Activated CD8-positive, alpha-beta T cell treated with anti-CD3 and anti-CD28 coated beads for 36 hours (primary cell): Measurements from ENCODE around the gene NRSN2. TPM values are rescaled to one million over a fixed set of nuclear protein-coding genes. Genes with fewer than 3 reads are reported as not detected.

ENCODE experiments used
- ATAC-seq: fragments of 200-7000 bp; cut with Tn5 transposase; one replicate; pipeline ENCODE4 v1.10.0; 2021; ENCODE audit warnings: mild to moderate bottlenecking, moderate library complexity
- CTCF ChIA-PET: fragments of 350-600 bp; sonication (Branson Sonifier 250); formaldehyde crosslinking; loops from one replicate; lab custom pipeline; 2021; ENCODE audit warnings: antibody characterized with exemption; lab: Charles Lee
- POLR2A ChIA-PET: fragments of 350-600 bp; sonication (Branson Sonifier 250); formaldehyde crosslinking; loops from one replicate; lab custom pipeline; 2021; ENCODE audit warnings: antibody characterized with exemption; lab: Charles Lee
- DNase-seq: peaks from one replicate; pipeline ENCODE4 v3.0.0-alpha.2; 2020
- H3K27ac Mint-ChIP-seq: one replicate; pipeline ENCODE4 v1.8.0; 2021; ENCODE audit warnings: mild to moderate bottlenecking, mixed read lengths
- H3K27me3 Mint-ChIP-seq: one replicate; pipeline ENCODE4 v1.8.0; 2021; ENCODE audit warnings: mixed read lengths
- H3K36me3 Mint-ChIP-seq: one replicate; pipeline ENCODE4 v1.8.0; 2021; ENCODE audit warnings: low read depth, mixed read lengths
- H3K4me1 Mint-ChIP-seq: one replicate; pipeline ENCODE4 v1.8.0; 2021; ENCODE audit warnings: low read depth, mixed read lengths
- H3K4me3 Mint-ChIP-seq: one replicate; pipeline ENCODE4 v1.8.0; 2021; ENCODE audit warnings: mild to moderate bottlenecking, moderate library complexity, mixed read lengths
- H3K9me3 Mint-ChIP-seq: one replicate; pipeline ENCODE4 v1.8.0; 2021; ENCODE audit warnings: mixed read lengths
- intact Hi-C: fragments of 100-400 bp; cut with micrococcal nuclease; formaldehyde crosslinking; loops from one replicate; pipeline ENCODE4 v1.10.0; 2022
- total RNA-seq, 2 experiments: library from RNA; stranded (reverse); gene quantifications; one replicate each; pipeline ENCODE4 v1.2.3, GENCODE V29; 2021
- TF ChIP-seq, protein P1 (sequence below): fragments of 200-600 bp; IDR thresholded peaks from one replicate; pipeline ENCODE4 v1.8.0; 2022; ENCODE audit warnings: antibody characterized with exemption, mild to moderate bottlenecking

The NRSN2 gene
- total RNA-seq, 2 experiments from 2014 or later: 8.0 to 8.7 TPM

- DNase-seq (no peak), ATAC-seq (no peak)
- H3K4me3 Mint-ChIP-seq: no peak overlapping the region
- H3K9me3 Mint-ChIP-seq: no peaks in the 10 kb centered on the region
- TF ChIP-seq, protein P1, sequence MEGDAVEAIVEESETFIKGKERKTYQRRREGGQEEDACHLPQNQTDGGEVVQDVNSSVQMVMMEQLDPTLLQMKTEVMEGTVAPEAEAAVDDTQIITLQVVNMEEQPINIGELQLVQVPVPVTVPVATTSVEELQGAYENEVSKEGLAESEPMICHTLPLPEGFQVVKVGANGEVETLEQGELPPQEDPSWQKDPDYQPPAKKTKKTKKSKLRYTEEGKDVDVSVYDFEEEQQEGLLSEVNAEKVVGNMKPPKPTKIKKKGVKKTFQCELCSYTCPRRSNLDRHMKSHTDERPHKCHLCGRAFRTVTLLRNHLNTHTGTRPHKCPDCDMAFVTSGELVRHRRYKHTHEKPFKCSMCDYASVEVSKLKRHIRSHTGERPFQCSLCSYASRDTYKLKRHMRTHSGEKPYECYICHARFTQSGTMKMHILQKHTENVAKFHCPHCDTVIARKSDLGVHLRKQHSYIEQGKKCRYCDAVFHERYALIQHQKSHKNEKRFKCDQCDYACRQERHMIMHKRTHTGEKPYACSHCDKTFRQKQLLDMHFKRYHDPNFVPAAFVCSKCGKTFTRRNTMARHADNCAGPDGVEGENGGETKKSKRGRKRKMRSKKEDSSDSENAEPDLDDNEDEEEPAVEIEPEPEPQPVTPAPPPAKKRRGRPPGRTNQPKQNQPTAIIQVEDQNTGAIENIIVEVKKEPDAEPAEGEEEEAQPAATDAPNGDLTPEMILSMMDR: no peak
- ChIA-PET POLR2A (interaction anchor here (0.6 to 1.9 kb wide), 3 partner anchors 11 to 33 kb away, joined by 3 to 6 read pairs (median 5); no protein-coding TSS in a partner anchor), CTCF (no interaction called here)
- H3K27me3 Mint-ChIP-seq: no peaks in the 10 kb centered on the region
- H3K36me3 Mint-ChIP-seq: peaks cover 34% of the 10 kb centered on the region
- intact Hi-C loops: no loop called here
- H3K4me1 Mint-ChIP-seq: peaks cover 11% of the 10 kb centered on the region
- no peak overlapping the region for H3K27ac Mint-ChIP-seq
Measured at GRCh38 chr20:396619-397431, 49.9 kb downstream of the NRSN2 start.

GRCh38 chr20:397432-398237, 50.7 kb downstream of the NRSN2 start:
- peaks cover 16% of the 10 kb centered on the region for H3K4me1 Mint-ChIP-seq
- H3K36me3 Mint-ChIP-seq: peaks cover 32% of the 10 kb centered on the region
- DNase-seq: no peak
- intact Hi-C loops: no loop called here
- ChIA-PET POLR2A (no interaction called here), CTCF (no interaction called here)
- no peak overlapping the region for H3K27ac Mint-ChIP-seq
- ATAC-seq: no peak
- H3K9me3 Mint-ChIP-seq: no peaks in the 10 kb centered on the region
- no peak overlapping the region for H3K4me3 Mint-ChIP-seq
- TF ChIP-seq, protein P1: no peak
- H3K27me3 Mint-ChIP-seq: no peaks in the 10 kb centered on the region

DNA sequence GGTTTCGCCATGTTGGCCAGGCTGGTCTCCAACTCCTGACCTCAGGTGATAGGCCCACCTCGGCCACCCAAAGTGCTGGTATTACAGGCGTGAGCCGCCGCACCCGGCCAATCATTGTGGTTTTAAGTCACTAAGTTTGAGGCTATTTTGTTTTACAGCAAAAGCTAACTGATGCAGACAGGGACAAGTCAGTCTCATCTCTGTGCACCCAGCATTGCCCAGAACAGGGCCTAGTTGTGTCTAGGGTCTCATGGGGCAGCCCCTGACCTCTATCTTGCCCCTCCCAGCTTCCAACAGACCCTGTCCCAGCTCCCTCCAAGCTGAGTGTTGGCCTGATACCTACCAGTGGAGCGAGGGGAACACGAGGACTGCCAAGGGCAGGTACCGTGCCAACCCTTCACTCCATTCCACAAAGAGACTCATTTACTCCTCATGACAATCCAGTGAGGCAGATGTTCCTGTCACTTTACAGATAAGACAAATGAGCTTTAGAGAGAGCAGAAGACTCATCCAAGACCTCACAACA, 52.3 kb downstream of the NRSN2 start:
- ChIA-PET POLR2A (interaction anchor here (1.0 to 2.1 kb wide), 5 partner anchors 8 to 36 kb away, joined by 3 to 8 read pairs (median 6); no protein-coding TSS in a partner anchor), CTCF (interaction anchor here (0.9 to 1.0 kb wide), 2 partner anchors 9 to 80 kb away, joined by 3 read pairs; no protein-coding TSS in a partner anchor)
- TF ChIP-seq, protein P1: no peak
- intact Hi-C loops: no loop called here
- peaks cover 26% of the 10 kb centered on the region for H3K36me3 Mint-ChIP-seq
- no peaks in the 10 kb centered on the region for H3K27me3 Mint-ChIP-seq
- no peak for DNase-seq
- H3K27ac Mint-ChIP-seq: no peak overlapping the region
- H3K4me3 Mint-ChIP-seq: no peak overlapping the region
- ATAC-seq: no peak
- H3K9me3 Mint-ChIP-seq: peaks cover 4% of the 10 kb centered on the region
- peaks cover 22% of the 10 kb centered on the region for H3K4me1 Mint-ChIP-seq

DNA sequence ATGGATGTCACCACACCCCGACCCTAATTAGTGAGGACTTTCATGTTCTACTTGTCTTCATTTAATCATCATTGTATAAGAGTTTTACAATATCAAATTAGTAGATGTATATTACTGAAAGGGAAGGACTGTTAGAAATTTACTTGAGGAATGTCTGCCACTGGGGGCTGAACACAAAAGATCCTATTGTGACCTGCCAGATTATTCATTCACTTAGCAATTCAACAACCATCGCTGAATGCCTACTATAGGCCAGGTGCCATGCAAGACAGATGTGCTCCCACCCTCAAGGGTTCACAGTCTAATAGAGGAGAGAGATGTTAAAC, 53.2 kb downstream of the NRSN2 start:
- ChIA-PET POLR2A (interaction anchor here (1.3 to 2.1 kb wide), 4 partner anchors 7 to 17 kb away, joined by 4 to 8 read pairs (median 6); no protein-coding TSS in a partner anchor), CTCF (interaction anchor here (0.9 to 2.4 kb wide), 4 partner anchors 10 to 247 kb away, joined by 3 to 6 read pairs (median 3); no protein-coding TSS in a partner anchor)
- no peak overlapping the region for H3K4me3 Mint-ChIP-seq
- peaks cover 22% of the 10 kb centered on the region for H3K4me1 Mint-ChIP-seq
- intact Hi-C loops: no loop called here
- peaks cover 4% of the 10 kb centered on the region for H3K9me3 Mint-ChIP-seq
- TF ChIP-seq, protein P1: no peak
- H3K36me3 Mint-ChIP-seq: peaks cover 23% of the 10 kb centered on the region
- H3K27me3 Mint-ChIP-seq: no peaks in the 10 kb centered on the region
- DNase-seq: no peak
- no peak overlapping the region for H3K27ac Mint-ChIP-seq
- ATAC-seq: no peak
